ENCODE results near the gene LRG1.

DNA sequence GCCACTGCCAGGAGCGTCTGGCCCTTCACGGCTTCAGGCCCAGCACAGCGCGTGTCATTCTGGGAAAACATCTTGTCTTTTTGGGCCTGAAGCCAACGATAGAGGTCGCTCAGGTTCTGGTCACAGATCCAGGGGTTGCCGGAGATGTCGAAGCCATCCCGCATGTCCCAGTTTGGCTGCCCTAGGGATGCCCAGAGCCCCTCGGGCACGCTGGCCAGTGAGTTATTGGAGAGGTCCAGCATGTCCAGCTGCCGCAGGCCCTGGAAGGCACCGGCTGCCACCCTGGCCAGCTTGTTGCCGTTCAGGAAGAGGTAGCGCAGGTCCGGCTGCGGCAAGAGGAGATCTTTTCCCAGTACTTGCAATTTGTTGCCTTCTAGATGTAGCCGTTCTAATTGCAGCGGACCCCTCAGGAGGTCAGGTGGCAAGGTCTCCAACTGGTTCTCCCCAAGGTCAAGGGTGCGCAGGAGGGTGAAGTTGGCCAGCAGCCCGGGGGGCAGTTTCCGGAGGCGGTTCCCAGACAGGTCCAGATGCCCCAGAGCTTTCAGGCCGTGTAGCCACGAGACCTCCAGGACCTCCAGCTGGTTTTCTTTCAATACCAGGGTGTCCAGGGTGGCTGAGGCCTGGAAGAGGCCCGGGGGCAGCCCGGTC is 1.8 kb downstream of the LRG1 start:
- TF ChIP-seq, protein P1, sequence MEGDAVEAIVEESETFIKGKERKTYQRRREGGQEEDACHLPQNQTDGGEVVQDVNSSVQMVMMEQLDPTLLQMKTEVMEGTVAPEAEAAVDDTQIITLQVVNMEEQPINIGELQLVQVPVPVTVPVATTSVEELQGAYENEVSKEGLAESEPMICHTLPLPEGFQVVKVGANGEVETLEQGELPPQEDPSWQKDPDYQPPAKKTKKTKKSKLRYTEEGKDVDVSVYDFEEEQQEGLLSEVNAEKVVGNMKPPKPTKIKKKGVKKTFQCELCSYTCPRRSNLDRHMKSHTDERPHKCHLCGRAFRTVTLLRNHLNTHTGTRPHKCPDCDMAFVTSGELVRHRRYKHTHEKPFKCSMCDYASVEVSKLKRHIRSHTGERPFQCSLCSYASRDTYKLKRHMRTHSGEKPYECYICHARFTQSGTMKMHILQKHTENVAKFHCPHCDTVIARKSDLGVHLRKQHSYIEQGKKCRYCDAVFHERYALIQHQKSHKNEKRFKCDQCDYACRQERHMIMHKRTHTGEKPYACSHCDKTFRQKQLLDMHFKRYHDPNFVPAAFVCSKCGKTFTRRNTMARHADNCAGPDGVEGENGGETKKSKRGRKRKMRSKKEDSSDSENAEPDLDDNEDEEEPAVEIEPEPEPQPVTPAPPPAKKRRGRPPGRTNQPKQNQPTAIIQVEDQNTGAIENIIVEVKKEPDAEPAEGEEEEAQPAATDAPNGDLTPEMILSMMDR (IDR thresholded peaks at IDR 0.05; ENCODE audit: insufficient read depth, low read length, poor library complexity, severe bottlenecking): no peak
- TF ChIP-seq EZH2phosphoT487 (conservative IDR thresholded peaks at IDR 0.05; ENCODE audit: low read length): no peak
